Small intestine (tissue), 7 donors: Measurements from ENCODE around the gene STAT6. TPM values are rescaled to one million over a fixed set of nuclear protein-coding genes. Genes with fewer than 3 reads are reported as not detected.
"Not testable (repeated sequence)": the region's sequence is repeated elsewhere in the genome, so short reads cannot be mapped to it uniquely, and the experiment has no call there.

Experiments used
- DNase-seq, 2 donors: peaks; one replicate each; pipeline versions ENCODE4 v3.0.0 to v3.0.0-alpha.2; 2013
- FAIRE-seq: peaks from 2 replicates; lab custom pipeline; 2012; peaks lifted over from hg19 to GRCh38; lab: Jason Lieb, UNC
- H3K27ac ChIP-seq, 3 donors: one replicate each; pipeline ENCODE4 v1.5.1; 2013; ENCODE audit warnings: low read length in 2 of 3, mild to moderate bottlenecking in 2 of 3, control low read depth in 1 of 3, inconsistent platforms in 1 of 3, low read depth in 1 of 3, moderate library complexity in 1 of 3
- H3K27me3 ChIP-seq, 3 donors: one replicate each; pipeline ENCODE4 v1.6.1; 2013; ENCODE audit warnings: low read length in 3 of 3, inconsistent platforms in 1 of 3; ENCODE audit not compliant: control insufficient read depth in 3 of 3, insufficient read depth in 3 of 3
- H3K36me3 ChIP-seq, 3 donors: one replicate each; pipeline ENCODE4 v1.6.1; 2013; ENCODE audit warnings: low read length in 3 of 3, inconsistent platforms in 1 of 3, low read depth in 1 of 3, mild to moderate bottlenecking in 1 of 3, moderate library complexity in 1 of 3; ENCODE audit not compliant: control insufficient read depth in 3 of 3, insufficient read depth in 2 of 3
- H3K4me1 ChIP-seq, 3 donors: one replicate each; pipeline ENCODE4 v1.6.1; 2013; ENCODE audit warnings: low read length in 2 of 3, inconsistent platforms in 1 of 3, low read depth in 1 of 3, mild to moderate bottlenecking in 1 of 3, moderate library complexity in 1 of 3; ENCODE audit not compliant: control insufficient read depth in 3 of 3, insufficient read depth in 2 of 3
- H3K4me3 ChIP-seq, 3 donors: one replicate each; pipeline ENCODE4 v1.5.1; 2013; ENCODE audit warnings: low read length in 3 of 3, control low read depth in 1 of 3, inconsistent platforms in 1 of 3, low read depth in 1 of 3, mild to moderate bottlenecking in 1 of 3, moderate library complexity in 1 of 3
- H3K9me3 ChIP-seq, 2 donors: one replicate each; pipeline ENCODE4 v1.6.1; 2013; ENCODE audit warnings: low read depth in 1 of 2, low read length in 1 of 2; ENCODE audit not compliant: control insufficient read depth in 2 of 2, insufficient read depth in 1 of 2
- WGBS, 3 donors: extraction: QIAGEN DNeasy Blood & Tissue Kit; methylation state at CpG; one replicate each; pipeline ENCODE4 v1.1.7; 2013; 5-methylcytosine and 5-hydroxymethylcytosine counted together
- polyA plus RNA-seq, 4 donors: library from polyadenylated mRNA; stranded (reverse) in 3 of 4; unstranded in 1 of 4; fragments of 200-250 nt in 3 of 4; fragments of 120-200 nt in 1 of 4; gene quantifications; one replicate each; pipeline versions ENCODE4 v1.2.1 to v1.2.3, GENCODE V29; 2013
- donor health status: healthy with polysubstance abuse.
- donor health status: control.
- donor health status: control.
- donor health status: Bipolar disorder and iron deficiency.
- donor health status: healthy.

The STAT6 gene
- polyA plus RNA-seq, 4 donors, result 117 to 842 (median 344) TPM

GRCh38 chr12:57127101-57127725 lies 16.1 kb upstream of the STAT6 start:
- WGBS, 3 donors, result 2 to 6% (median 4%) methylated on average over 26 of the region's 26 CpGs
- H3K27me3 ChIP-seq, result no peaks in the 10 kb centered on the region
- DNase-seq, result peak; percentile 93 to 96
- H3K9me3 ChIP-seq, result no peaks in the 10 kb centered on the region
- FAIRE-seq, result no peak
- H3K4me1 ChIP-seq, result peaks cover 1 to 36% (median 11%) of the 10 kb centered on the region in 3 donors
- peak overlapping the region; percentile 90 to 99 (median 97) for H3K27ac ChIP-seq
- peaks cover 0 to 10% (median 0%) of the 10 kb centered on the region in 3 donors for H3K36me3 ChIP-seq
- H3K4me3 ChIP-seq, result peak overlapping the region; percentile 49 to 78 (median 76)

- WGBS, 3 donors, result 22 to 45% (median 45%) methylated on average over 7 of the region's 7 CpGs
- H3K4me3 ChIP-seq, result peak overlapping the region in 1 of 3 donors; percentile 76
- peak in 1 of 2 donors; percentile 39 for DNase-seq
Observed at GRCh38 chr12:57126561-57126960, 15.4 kb upstream of the STAT6 start.

GRCh38 chr12:57126061-57126460 lies 14.9 kb upstream of the STAT6 start:
- Histone ChIP-seq H3K4me1 (peaks cover 1 to 25% (median 4%) of the 10 kb centered on the region in 3 donors), H3K4me3 (no peak overlapping the region), H3K36me3 (peaks cover 0 to under 1% (median 0%) of the 10 kb centered on the region in 3 donors), H3K9me3 (no peaks in the 10 kb centered on the region), H3K27ac (no peak overlapping the region), H3K27me3 (no peaks in the 10 kb centered on the region)
- 83 to 90% (median 85%) methylated on average over 11 of the region's 11 CpGs for WGBS, 3 donors
- FAIRE-seq (no peak), DNase-seq (no peak)

More at GRCh38 chr12:57126561-57126960, 15.4 kb upstream of the STAT6 start:
- Histone ChIP-seq H3K36me3 (peaks cover 0 to 3% (median 0%) of the 10 kb centered on the region in 3 donors), H3K4me1 (peaks cover 1 to 30% (median 8%) of the 10 kb centered on the region in 3 donors), H3K27ac (peak overlapping the region; percentile 90 to 99 (median 97)), H3K27me3 (no peaks in the 10 kb centered on the region), H3K9me3 (no peaks in the 10 kb centered on the region)
- no peak for FAIRE-seq

- WGBS, 3 donors, result 12 to 15% (median 14%) methylated on average over 10 of the region's 10 CpGs
- FAIRE-seq, result no peak
- peaks cover 0 to 12% (median 0%) of the 10 kb centered on the region in 3 donors for H3K4me1 ChIP-seq
- peak; percentile 83 to 84 for DNase-seq
- H3K9me3 ChIP-seq, result no peaks in the 10 kb centered on the region
- no peaks in the 10 kb centered on the region for H3K27me3 ChIP-seq
- no peak overlapping the region for H3K27ac ChIP-seq
- no peaks in the 10 kb centered on the region for H3K36me3 ChIP-seq
- no peak overlapping the region for H3K4me3 ChIP-seq
Observed at GRCh38 chr12:57124261-57124877, 13.2 kb upstream of the STAT6 start.

DNA sequence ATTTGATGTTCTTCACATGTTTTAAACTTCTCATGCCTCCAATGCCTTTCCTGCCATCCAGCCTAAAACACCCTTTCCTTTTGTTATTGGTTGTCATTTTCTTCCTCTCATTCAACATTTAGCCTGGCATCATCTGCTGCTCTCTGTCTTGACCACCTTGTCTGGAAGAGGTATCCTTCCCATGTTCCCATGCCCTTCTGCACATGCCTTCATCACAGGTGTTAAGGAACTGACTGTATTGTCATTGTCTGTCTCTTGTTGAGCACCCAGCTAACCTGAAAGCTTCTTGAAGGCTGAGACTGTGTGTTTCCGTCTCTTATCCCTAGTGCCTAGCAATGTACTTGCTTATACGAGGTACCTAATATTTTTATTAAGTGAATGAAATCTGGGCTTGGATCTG lies 12.7 kb upstream of the STAT6 start:
- peaks cover 0 to 12% (median 0%) of the 10 kb centered on the region in 3 donors for H3K4me1 ChIP-seq
- no peak overlapping the region for H3K27ac ChIP-seq
- FAIRE-seq (no peak), DNase-seq (no peak)
- no peak overlapping the region for H3K4me3 ChIP-seq
- 47 to 60% (median 52%) methylated on average over 2 of the region's 2 CpGs for WGBS, 3 donors
- H3K27me3 ChIP-seq, result no peaks in the 10 kb centered on the region
- no peaks in the 10 kb centered on the region for H3K36me3 ChIP-seq
- no peaks in the 10 kb centered on the region for H3K9me3 ChIP-seq

GRCh38 chr12:57120718-57121117 lies 9.6 kb upstream of the STAT6 start:
- H3K4me1 ChIP-seq, FAIRE-seq: not testable (repeated sequence)

GRCh38 chr12:57119294-57120085 lies 8.3 kb upstream of the STAT6 start:
- Histone ChIP-seq H3K36me3 (no peaks in the 10 kb centered on the region), H3K4me3 (no peak overlapping the region), H3K9me3 (no peaks in the 10 kb centered on the region), H3K27me3 (no peaks in the 10 kb centered on the region), H3K4me1 (no peaks in the 10 kb centered on the region), H3K27ac (peak overlapping the region in 1 of 3 donors; percentile 21)
- 84 to 93% (median 88%) methylated on average over 5 of the region's 5 CpGs for WGBS, 3 donors
- no peak for DNase-seq
- FAIRE-seq, result no peak

More at GRCh38 chr12:57120718-57121117, 9.6 kb upstream of the STAT6 start:
- not testable (repeated sequence) for DNase-seq, H3K27ac ChIP-seq, H3K4me3 ChIP-seq, H3K27me3 ChIP-seq, H3K36me3 ChIP-seq, H3K9me3 ChIP-seq
- 70 to 86% (median 81%) methylated on average over 11 of the region's 11 CpGs for WGBS, 3 donors

DNA sequence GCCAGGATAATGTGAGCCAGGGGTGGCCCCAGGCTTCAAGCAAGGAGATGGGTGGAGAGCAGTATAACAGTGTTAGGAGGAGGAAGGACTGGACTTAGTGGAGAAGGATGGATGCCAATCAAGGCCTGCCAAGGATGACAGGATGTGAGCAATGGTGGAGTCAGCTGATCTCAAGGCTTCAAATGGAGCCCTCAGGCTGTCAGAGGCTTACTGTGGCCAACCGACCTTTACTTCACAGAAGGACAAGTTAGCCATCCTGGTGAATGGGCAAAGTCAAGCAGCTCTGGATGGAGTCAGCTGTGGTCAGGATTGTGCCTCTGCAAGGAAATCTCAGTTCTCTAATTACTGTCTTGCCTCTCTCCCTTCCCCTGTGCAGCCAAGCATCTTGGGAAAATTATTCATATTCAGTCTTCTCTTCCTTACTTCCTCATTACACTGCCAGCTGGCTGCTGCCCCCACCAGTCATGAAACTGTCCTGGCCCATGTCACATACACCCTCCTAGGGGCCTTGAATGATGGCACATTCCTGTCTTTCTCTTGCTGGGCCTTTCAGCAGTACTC lies 7.6 kb upstream of the STAT6 start:
- no peak for DNase-seq
- no peak for FAIRE-seq
- Histone ChIP-seq H3K27me3 (no peaks in the 10 kb centered on the region), H3K36me3 (no peaks in the 10 kb centered on the region), H3K4me3 (no peak overlapping the region), H3K9me3 (no peaks in the 10 kb centered on the region), H3K27ac (peak overlapping the region in 1 of 3 donors; percentile 21), H3K4me1 (no peaks in the 10 kb centered on the region)
- WGBS, 3 donors, result 67 to 100% (median 67%) methylated on average over 1 of the region's 1 CpG
